ENCODE results near the gene ADAMTS6.

ADAMTS6 gene

DNA sequence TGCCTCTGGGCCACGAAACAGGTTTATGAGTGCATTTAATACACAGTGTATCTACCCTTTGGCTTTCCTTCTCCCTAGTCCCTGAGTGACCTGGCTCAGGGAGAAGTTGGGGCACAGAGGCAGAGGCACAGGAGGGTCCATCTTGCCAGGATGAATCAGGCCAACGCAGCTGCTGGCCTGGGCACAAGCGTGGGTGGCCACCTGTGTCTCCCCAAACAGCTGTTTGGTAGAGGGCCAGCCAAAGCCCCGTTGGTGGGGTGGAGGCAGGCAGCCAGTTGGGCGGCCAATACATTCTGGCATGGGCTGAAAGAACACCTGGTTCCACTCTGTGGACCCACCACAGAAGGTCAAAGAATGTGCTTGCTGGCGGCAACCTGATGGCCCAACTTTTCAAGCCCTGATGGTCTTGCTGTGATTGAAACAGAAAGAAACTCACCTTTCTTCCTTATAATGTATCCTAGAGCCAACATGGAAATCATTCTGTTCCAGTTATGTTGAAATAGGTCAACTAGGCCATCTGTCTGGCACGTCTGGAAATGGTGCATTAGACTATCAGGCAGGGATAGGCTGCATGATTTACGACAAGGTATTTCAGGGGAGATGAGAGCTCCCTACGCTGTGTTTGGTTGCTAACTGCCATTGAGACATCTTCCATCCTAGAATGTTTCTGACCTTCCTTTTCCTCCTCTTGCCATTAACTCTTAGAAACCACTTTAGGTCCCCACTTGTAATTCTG is 337.4 kb downstream of the ADAMTS6 start:
- no peak for DNase-seq
- Histone ChIP-seq H3K9ac (ENCODE audit: low read length) (no peak overlapping the region), H3K23ac (ENCODE audit: low read length) (no peak overlapping the region), H2BK12ac (ENCODE audit: low read length) (peak overlapping the region; percentile 100), H2BK5ac (ENCODE audit: low read depth, low read length, poor library complexity) (peak overlapping the region; percentile 86), H3K9me3 (ENCODE audit: insufficient read depth, low read depth, low read length) (peaks cover 2% of the 10 kb centered on the region), H4K8ac (ENCODE audit: low read depth, low read length) (peak overlapping the region; percentile 81), H4K12ac (ENCODE audit: low read depth, low read length) (peak overlapping the region; percentile 74), H4K91ac (ENCODE audit: low read depth, low read length) (peak overlapping the region; percentile 98), H3K4me2 (ENCODE audit: low read length) (no peak overlapping the region), H2AFZ (ENCODE audit: insufficient read depth, low read length, poor library complexity) (peak overlapping the region; percentile 35), H3K36me3 (ENCODE audit: control insufficient read depth in 1 of 2, insufficient read depth in 2 of 2, low read length in 2 of 2) (peaks cover 8 to 9% of the 10 kb centered on the region in 2 experiments), H3K4me3 (ENCODE audit: low read depth, low read length) (no peak overlapping the region), H3K27me3 (ENCODE audit: insufficient read depth, low read length) (no peaks in the 10 kb centered on the region), H3K4me1 (ENCODE audit: control insufficient read depth in 1 of 2, insufficient read depth in 2 of 2, low read length in 2 of 2) (peaks cover 13 to 15% of the 10 kb centered on the region in 2 experiments), H2BK120ac (ENCODE audit: insufficient read depth, low read length, poor library complexity) (peak overlapping the region; percentile 91), H3K14ac (ENCODE audit: low read length) (peak overlapping the region; percentile 98), H3K79me2 (ENCODE audit: control insufficient read depth, insufficient read depth, low read length, poor library complexity) (peaks cover 3% of the 10 kb centered on the region), H2AK5ac (ENCODE audit: low read length) (peak overlapping the region; percentile 99), H3K18ac (ENCODE audit: low read length) (peak overlapping the region; percentile 98), H3K4ac (ENCODE audit: low read depth, low read length) (peak overlapping the region; percentile 90), H3K79me1 (ENCODE audit: low read length) (peaks cover 7% of the 10 kb centered on the region), H3K27ac (ENCODE audit: low read depth, low read length) (peak overlapping the region; percentile 61)
- WGBS (ENCODE audit: extremely low coverage, insufficient coverage, insufficient read length) = no CpG with 5 or more reads among the region's 9 CpGs

DNA sequence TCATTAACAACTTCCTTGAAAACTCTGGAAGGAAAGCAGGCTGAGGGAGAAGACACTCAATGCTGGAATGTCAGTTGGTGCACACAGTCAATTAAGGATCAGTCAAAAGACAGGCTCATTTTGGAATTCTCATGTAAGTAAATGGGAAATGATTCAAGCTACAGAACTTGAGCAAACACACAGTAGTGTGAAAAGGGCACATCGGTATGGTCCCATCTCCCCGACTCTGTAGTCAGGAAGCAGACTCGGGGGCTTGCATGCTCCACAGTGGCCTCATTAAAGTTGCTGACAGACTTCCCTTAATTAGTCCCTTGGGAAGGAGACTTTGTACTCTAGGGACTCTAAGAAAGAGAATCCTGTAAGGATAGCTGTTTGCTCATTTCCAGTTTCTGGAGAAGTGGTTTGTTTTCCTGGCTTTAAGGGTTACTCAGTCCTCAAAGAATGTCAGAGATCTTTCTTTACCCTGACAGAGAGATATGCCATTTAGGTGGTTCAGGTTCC is 339.2 kb downstream of the ADAMTS6 start:
- H3K27ac ChIP-seq (ENCODE audit: low read depth, low read length) = peak overlapping the region; percentile 82
- H4K12ac ChIP-seq (ENCODE audit: low read depth, low read length) = no peak overlapping the region
- WGBS (ENCODE audit: extremely low coverage, insufficient coverage, insufficient read length) = no CpG with 5 or more reads among the region's 3 CpGs
- H3K27me3 ChIP-seq (ENCODE audit: insufficient read depth, low read length) = no peaks in the 10 kb centered on the region
- peaks cover 6 to 8% of the 10 kb centered on the region in 2 experiments for H3K36me3 ChIP-seq (ENCODE audit: control insufficient read depth in 1 of 2, insufficient read depth in 2 of 2, low read length in 2 of 2)
- H2AK5ac ChIP-seq (ENCODE audit: low read length) = no peak overlapping the region
- no peak overlapping the region for H3K9ac ChIP-seq (ENCODE audit: low read length)
- H3K23ac ChIP-seq (ENCODE audit: low read length) = no peak overlapping the region
- no peak overlapping the region for H2BK120ac ChIP-seq (ENCODE audit: insufficient read depth, low read length, poor library complexity)
- no peak overlapping the region for H2AFZ ChIP-seq (ENCODE audit: insufficient read depth, low read length, poor library complexity)
- no peak overlapping the region for H2BK12ac ChIP-seq (ENCODE audit: low read length)
- peaks cover 3% of the 10 kb centered on the region for H3K79me2 ChIP-seq (ENCODE audit: control insufficient read depth, insufficient read depth, low read length, poor library complexity)
- DNase-seq = peak in 1 of 2 donors; percentile 36
- H3K18ac ChIP-seq (ENCODE audit: low read length) = no peak overlapping the region
- peak overlapping the region; percentile 58 for H2BK5ac ChIP-seq (ENCODE audit: low read depth, low read length, poor library complexity)
- H4K91ac ChIP-seq (ENCODE audit: low read depth, low read length) = peak overlapping the region; percentile 70
- no peak overlapping the region for H3K4me3 ChIP-seq (ENCODE audit: low read depth, low read length)
- H3K4me1 ChIP-seq (ENCODE audit: control insufficient read depth in 1 of 2, insufficient read depth in 2 of 2, low read length in 2 of 2) = peaks cover 13 to 15% of the 10 kb centered on the region in 2 experiments
- peaks cover 2% of the 10 kb centered on the region for H3K9me3 ChIP-seq (ENCODE audit: insufficient read depth, low read depth, low read length)
- H3K4me2 ChIP-seq (ENCODE audit: low read length) = no peak overlapping the region
- H4K8ac ChIP-seq (ENCODE audit: low read depth, low read length) = peak overlapping the region; percentile 0
- H3K79me1 ChIP-seq (ENCODE audit: low read length) = peaks cover 7% of the 10 kb centered on the region
- H3K4ac ChIP-seq (ENCODE audit: low read depth, low read length) = no peak overlapping the region
- H3K14ac ChIP-seq (ENCODE audit: low read length) = no peak overlapping the region

DNA sequence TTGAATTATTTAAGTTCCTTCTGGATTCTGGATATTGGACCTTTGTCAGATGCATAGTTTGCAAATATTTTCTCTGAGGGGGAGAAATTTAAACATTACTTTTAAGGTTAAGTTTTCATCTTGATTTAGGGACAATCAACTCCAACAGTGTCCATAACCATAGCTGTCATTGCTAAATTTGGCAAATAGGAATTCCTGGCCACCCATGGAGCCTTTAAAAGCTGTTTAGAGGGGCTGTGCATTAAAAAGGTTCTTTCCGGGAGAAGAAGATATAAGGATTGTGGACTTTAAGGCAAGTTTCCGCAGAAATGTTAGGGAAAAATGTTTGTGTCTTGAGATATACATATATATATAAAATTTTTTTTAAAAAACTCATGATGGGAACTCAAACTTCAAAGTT is 339.7 kb downstream of the ADAMTS6 start:
- Histone ChIP-seq H3K27ac (ENCODE audit: low read depth, low read length) (peak overlapping the region; percentile 92), H3K4ac (ENCODE audit: low read depth, low read length) (no peak overlapping the region), H2AFZ (ENCODE audit: insufficient read depth, low read length, poor library complexity) (no peak overlapping the region), H3K14ac (ENCODE audit: low read length) (no peak overlapping the region), H3K9me3 (ENCODE audit: insufficient read depth, low read depth, low read length) (peaks cover 2% of the 10 kb centered on the region), H3K79me2 (ENCODE audit: control insufficient read depth, insufficient read depth, low read length, poor library complexity) (peaks cover 3% of the 10 kb centered on the region), H3K4me1 (ENCODE audit: control insufficient read depth in 1 of 2, insufficient read depth in 2 of 2, low read length in 2 of 2) (peaks cover 13 to 15% of the 10 kb centered on the region in 2 experiments), H3K9ac (ENCODE audit: low read length) (no peak overlapping the region), H3K18ac (ENCODE audit: low read length) (no peak overlapping the region), H3K36me3 (ENCODE audit: control insufficient read depth in 1 of 2, insufficient read depth in 2 of 2, low read length in 2 of 2) (peaks cover 3 to 6% of the 10 kb centered on the region in 2 experiments), H2BK5ac (ENCODE audit: low read depth, low read length, poor library complexity) (no peak overlapping the region), H2BK12ac (ENCODE audit: low read length) (no peak overlapping the region), H3K4me3 (ENCODE audit: low read depth, low read length) (no peak overlapping the region), H3K4me2 (ENCODE audit: low read length) (no peak overlapping the region), H3K27me3 (ENCODE audit: insufficient read depth, low read length) (no peaks in the 10 kb centered on the region), H3K23ac (ENCODE audit: low read length) (no peak overlapping the region), H3K79me1 (ENCODE audit: low read length) (peaks cover 7% of the 10 kb centered on the region), H2BK120ac (ENCODE audit: insufficient read depth, low read length, poor library complexity) (no peak overlapping the region), H4K91ac (ENCODE audit: low read depth, low read length) (no peak overlapping the region), H4K12ac (ENCODE audit: low read depth, low read length) (no peak overlapping the region), H4K8ac (ENCODE audit: low read depth, low read length) (no peak overlapping the region), H2AK5ac (ENCODE audit: low read length) (no peak overlapping the region)
- no CpG with 5 or more reads among the region's 2 CpGs for WGBS (ENCODE audit: extremely low coverage, insufficient coverage, insufficient read length)
- DNase-seq = no peak

DNA sequence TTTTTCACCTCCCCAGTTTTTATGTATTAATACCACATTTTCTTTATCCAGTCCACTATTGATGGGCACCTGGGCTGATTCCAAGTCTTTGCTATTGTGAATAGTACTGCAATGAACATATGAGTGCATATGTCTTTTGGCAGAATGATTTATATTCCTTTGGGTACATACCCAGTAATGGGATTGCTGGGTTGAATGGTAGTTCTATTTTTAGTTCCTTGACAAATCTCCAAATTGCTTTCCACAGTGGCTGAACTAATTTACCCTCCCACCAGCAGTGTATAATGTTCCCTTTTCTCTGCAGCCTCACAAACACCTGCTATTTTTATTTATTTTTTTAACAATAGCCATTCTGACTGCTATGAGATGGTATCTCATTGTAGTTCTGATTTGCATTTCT is 340.2 kb downstream of the ADAMTS6 start:
- Histone ChIP-seq H3K9me3 (ENCODE audit: insufficient read depth, low read depth, low read length) (peaks cover 2% of the 10 kb centered on the region), H3K27me3 (ENCODE audit: insufficient read depth, low read length) (no peaks in the 10 kb centered on the region), H3K79me2 (ENCODE audit: control insufficient read depth, insufficient read depth, low read length, poor library complexity) (peaks cover 3% of the 10 kb centered on the region), H3K18ac (ENCODE audit: low read length) (no peak overlapping the region), H4K8ac (ENCODE audit: low read depth, low read length) (no peak overlapping the region), H3K9ac (ENCODE audit: low read length) (no peak overlapping the region), H2BK12ac (ENCODE audit: low read length) (no peak overlapping the region), H3K27ac (ENCODE audit: low read depth, low read length) (no peak overlapping the region), H4K91ac (ENCODE audit: low read depth, low read length) (no peak overlapping the region), H2BK120ac (ENCODE audit: insufficient read depth, low read length, poor library complexity) (no peak overlapping the region), H3K4me1 (ENCODE audit: control insufficient read depth in 1 of 2, insufficient read depth in 2 of 2, low read length in 2 of 2) (peaks cover 15 to 18% of the 10 kb centered on the region in 2 experiments), H3K4me3 (ENCODE audit: low read depth, low read length) (no peak overlapping the region), H2AK5ac (ENCODE audit: low read length) (no peak overlapping the region), H3K23ac (ENCODE audit: low read length) (no peak overlapping the region), H3K79me1 (ENCODE audit: low read length) (peaks cover 9% of the 10 kb centered on the region), H2BK5ac (ENCODE audit: low read depth, low read length, poor library complexity) (no peak overlapping the region), H3K14ac (ENCODE audit: low read length) (no peak overlapping the region), H3K4me2 (ENCODE audit: low read length) (no peak overlapping the region), H4K12ac (ENCODE audit: low read depth, low read length) (no peak overlapping the region), H3K36me3 (ENCODE audit: control insufficient read depth in 1 of 2, insufficient read depth in 2 of 2, low read length in 2 of 2) (peaks cover 3 to 6% of the 10 kb centered on the region in 2 experiments), H2AFZ (ENCODE audit: insufficient read depth, low read length, poor library complexity) (no peak overlapping the region), H3K4ac (ENCODE audit: low read depth, low read length) (no peak overlapping the region)
- DNase-seq = no peak
